Measurements from ENCODE around the gene PANX2. TPM values are rescaled to one million over a fixed set of nuclear protein-coding genes. Genes with fewer than 3 reads are reported as not detected.

PANX2 gene
- total and polyA plus RNA-seq, 9 donors = 0.27 to 5.6 (median 2.3) TPM

DNA sequence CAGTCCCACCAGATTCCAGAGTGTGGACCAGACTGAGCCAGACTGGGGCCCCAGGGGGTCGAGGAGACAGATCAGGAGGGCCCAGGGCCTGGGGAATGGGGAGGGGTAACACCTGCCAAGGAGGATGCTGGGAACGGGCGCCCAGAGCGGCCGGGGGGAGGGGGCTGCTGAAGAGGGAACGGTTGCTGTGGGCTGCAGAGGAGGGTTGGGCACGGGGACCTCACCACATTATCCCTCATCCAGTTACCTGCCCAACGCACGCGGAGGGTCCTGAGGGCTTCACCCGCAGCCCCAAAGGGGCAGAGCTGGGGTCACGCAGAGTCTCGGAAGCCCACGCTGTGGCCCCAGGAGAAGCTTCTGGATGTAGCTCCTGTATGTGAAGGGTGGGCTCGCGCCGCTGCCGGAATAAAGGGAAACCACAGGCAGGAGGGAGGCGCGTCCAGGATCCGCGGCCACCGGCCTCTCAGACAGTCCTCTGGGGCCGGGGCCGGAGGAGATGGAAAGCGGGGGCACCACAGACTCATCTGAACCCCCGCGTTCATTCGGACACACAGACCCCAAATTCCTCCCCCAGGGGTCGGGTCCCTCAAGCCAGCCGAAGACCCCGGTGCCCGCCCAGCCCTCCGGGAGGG, 29.4 kb downstream of the PANX2 start:
- peak in 2 of 5 donors; percentile 54 to 58 for DNase-seq
- intact Hi-C loops (cut with DNase I) = loop anchor here in 1 of 4 donors (10.0 kb wide), 2 partner anchors 55 to 245 kb away; no protein-coding TSS in a partner anchor
- H3K27me3 ChIP-seq = no peaks in the 10 kb centered on the region
- TF ChIP-seq POLR2A (IDR thresholded peaks at IDR 0.05) (no peak), EP300 (IDR thresholded peaks at IDR 0.05) (no peak), CTCF (IDR thresholded peaks at IDR 0.05) (no peak)
- peak overlapping the region; percentile 16 to 81 for H3K27ac ChIP-seq
- peaks cover 5% of the 10 kb centered on the region for H3K4me1 ChIP-seq (ENCODE audit: insufficient read depth)
- peak overlapping the region; percentile 48 for H3K4me3 ChIP-seq
- no peaks in the 10 kb centered on the region for H3K9me3 ChIP-seq
- whole genome bisulfite sequencing, 3 donors = 11 to 14% (median 11%) methylated on average over 31 to 34 of the region's 34 CpGs
- H3K36me3 ChIP-seq = no peaks in the 10 kb centered on the region

GRCh38 chr22:50200461-50201190, 30.1 kb downstream of the PANX2 start, which contains the start of gene SELENOO:
TSS of gene SELENOO (plus strand) at chr22:50201011. CDS start at chr22:50201037, 26 bp downstream.
- Histone ChIP-seq H3K36me3 (no peaks in the 10 kb centered on the region), H3K4me3 (peak within 1 kb of the TSS; percentile 48), H3K27ac (peak within 1 kb of the TSS; percentile 16 to 81), H3K27me3 (no peaks in the 10 kb centered on the region), H3K9me3 (no peaks in the 10 kb centered on the region), H3K4me1 (ENCODE audit: insufficient read depth) (peaks cover 5% of the 10 kb centered on the region)
- DNase-seq = peak; percentile 92 to 95 (median 93)
- TF ChIP-seq POLR2A (IDR thresholded peaks at IDR 0.05) (peak; percentile 84), CTCF (IDR thresholded peaks at IDR 0.05) (no peak)
- WGBS, 3 donors = 0 to 1% (median 0%) methylated on average over 33 to 105 of the region's 105 CpGs
- intact Hi-C loops (cut with DNase I) = loop anchor here in 1 of 4 donors (10.0 kb wide), 1 partner anchor 56 kb away; no protein-coding TSS in a partner anchor

GRCh38 chr22:50201191-50202129, 30.9 kb downstream of the PANX2 start:
- H3K9me3 ChIP-seq = no peaks in the 10 kb centered on the region

More at GRCh38 chr22:50201191-50202129, 30.9 kb downstream of the PANX2 start:
- H3K27me3 ChIP-seq = no peaks in the 10 kb centered on the region
- peaks cover 5% of the 10 kb centered on the region for H3K4me1 ChIP-seq (ENCODE audit: insufficient read depth)
- intact Hi-C loops (cut with DNase I) = loop anchor here in 1 of 4 donors (10.0 kb wide), 1 partner anchor 57 kb away; no protein-coding TSS in a partner anchor
- no peaks in the 10 kb centered on the region for H3K36me3 ChIP-seq
- no peak for TF ChIP-seq EP300 (IDR thresholded peaks at IDR 0.05)
- TF ChIP-seq POLR2A (IDR thresholded peaks at IDR 0.05) = no peak
- no peak for TF ChIP-seq CTCF (IDR thresholded peaks at IDR 0.05)
- H3K4me3 ChIP-seq = peak overlapping the region; percentile 48
- peak overlapping the region in 1 of 2 donors; percentile 81 for H3K27ac ChIP-seq
- 2 to 3% (median 2%) methylated on average over 38 to 115 of the region's 115 CpGs for WGBS, 3 donors
- peak in 3 of 5 donors; percentile 40 to 69 (median 54) for DNase-seq
